Measurements from ENCODE around the gene ACTA1. TPM values are rescaled to one million over a fixed set of nuclear protein-coding genes. Genes with fewer than 3 reads are reported as not detected.

The ACTA1 gene
- total and polyA plus RNA-seq, 2 experiments from 2014 or later, result 8.8 to 13.0 TPM

DNA sequence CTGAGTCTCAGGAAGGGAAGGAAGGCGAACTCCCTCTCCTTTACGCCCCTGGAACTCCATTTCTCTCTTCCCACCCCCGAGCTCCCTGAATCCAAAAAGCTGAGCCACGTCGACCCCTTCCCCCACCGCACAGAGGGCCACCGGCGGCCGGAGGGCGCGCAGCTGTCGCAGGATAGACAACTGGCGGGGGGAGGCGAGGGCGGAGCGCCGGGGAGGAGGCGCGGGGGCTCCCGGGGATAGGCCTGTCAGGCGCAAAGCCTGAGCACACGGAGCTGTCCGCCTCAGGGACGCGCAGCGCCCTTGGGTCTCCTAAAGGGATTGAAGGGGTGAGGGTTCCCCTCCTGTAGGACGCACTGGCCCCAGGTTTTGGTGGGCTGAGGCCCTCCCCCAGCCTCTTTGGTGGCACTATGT lies 752 bp upstream of the ACTA1 start:
- Mint-ChIP-seq H3K4me3 (peak overlapping the region; percentile 82), H3K9me3 (peaks cover 4% of the 10 kb centered on the region; the same call in 1 of the 3 replicates), H3K4me1 (peaks cover 22% of the 10 kb centered on the region), H3K36me3 (ENCODE audit: low read depth) (peaks cover 6% of the 10 kb centered on the region), H3K27ac (no peak overlapping the region), H3K27me3 (ENCODE audit: insufficient read depth, low read depth, poor library complexity) (peaks cover 69% of the 10 kb centered on the region)
- no peaks in the 10 kb centered on the region for H3K36me3 ChIP-seq (ENCODE audit: insufficient read depth)
- peak overlapping the region; percentile 87 for H3K4me3 ChIP-seq
- no peaks in the 10 kb centered on the region for H3K79me2 ChIP-seq (replicated peaks; ENCODE audit: insufficient read depth)
- DNase-seq (ENCODE audit: low spot score), result peak; percentile 72
- ATAC-seq, result peak; percentile 51
- peaks cover 9% of the 10 kb centered on the region; the same call in 1 of the 2 replicates for H3F3A ChIP-seq (replicated peaks; ENCODE audit: low read depth)
- TF ChIP-seq POLR2AphosphoS5 (IDR thresholded peaks at IDR 0.05; ENCODE audit: low read depth) (no peak), EZH2 (IDR thresholded peaks at IDR 0.05; ENCODE audit: low read depth, unreplicated experiment) (peak; percentile 10)
- TF ChIP-seq, protein P1, sequence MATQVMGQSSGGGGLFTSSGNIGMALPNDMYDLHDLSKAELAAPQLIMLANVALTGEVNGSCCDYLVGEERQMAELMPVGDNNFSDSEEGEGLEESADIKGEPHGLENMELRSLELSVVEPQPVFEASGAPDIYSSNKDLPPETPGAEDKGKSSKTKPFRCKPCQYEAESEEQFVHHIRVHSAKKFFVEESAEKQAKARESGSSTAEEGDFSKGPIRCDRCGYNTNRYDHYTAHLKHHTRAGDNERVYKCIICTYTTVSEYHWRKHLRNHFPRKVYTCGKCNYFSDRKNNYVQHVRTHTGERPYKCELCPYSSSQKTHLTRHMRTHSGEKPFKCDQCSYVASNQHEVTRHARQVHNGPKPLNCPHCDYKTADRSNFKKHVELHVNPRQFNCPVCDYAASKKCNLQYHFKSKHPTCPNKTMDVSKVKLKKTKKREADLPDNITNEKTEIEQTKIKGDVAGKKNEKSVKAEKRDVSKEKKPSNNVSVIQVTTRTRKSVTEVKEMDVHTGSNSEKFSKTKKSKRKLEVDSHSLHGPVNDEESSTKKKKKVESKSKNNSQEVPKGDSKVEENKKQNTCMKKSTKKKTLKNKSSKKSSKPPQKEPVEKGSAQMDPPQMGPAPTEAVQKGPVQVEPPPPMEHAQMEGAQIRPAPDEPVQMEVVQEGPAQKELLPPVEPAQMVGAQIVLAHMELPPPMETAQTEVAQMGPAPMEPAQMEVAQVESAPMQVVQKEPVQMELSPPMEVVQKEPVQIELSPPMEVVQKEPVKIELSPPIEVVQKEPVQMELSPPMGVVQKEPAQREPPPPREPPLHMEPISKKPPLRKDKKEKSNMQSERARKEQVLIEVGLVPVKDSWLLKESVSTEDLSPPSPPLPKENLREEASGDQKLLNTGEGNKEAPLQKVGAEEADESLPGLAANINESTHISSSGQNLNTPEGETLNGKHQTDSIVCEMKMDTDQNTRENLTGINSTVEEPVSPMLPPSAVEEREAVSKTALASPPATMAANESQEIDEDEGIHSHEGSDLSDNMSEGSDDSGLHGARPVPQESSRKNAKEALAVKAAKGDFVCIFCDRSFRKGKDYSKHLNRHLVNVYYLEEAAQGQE (IDR thresholded peaks at IDR 0.05; ENCODE audit: unreplicated experiment), result peak; percentile 24
- H2AFZ ChIP-seq, result peak overlapping the region; percentile 94
- peaks cover 14% of the 10 kb centered on the region; the same call in 1 of the 2 replicates for H3K4me1 ChIP-seq (ENCODE audit: insufficient read depth)
- H3K4me2 ChIP-seq, result peak overlapping the region; percentile 96
- H3K27ac ChIP-seq (ENCODE audit: low read depth), result no peak overlapping the region
- H4K20me1 ChIP-seq (replicated peaks; ENCODE audit: insufficient read depth), result no peaks in the 10 kb centered on the region; the same call in 1 of the 2 replicates
- no peaks in the 10 kb centered on the region for H3K9me2 ChIP-seq (ENCODE audit: insufficient read depth)
- peaks cover 74% of the 10 kb centered on the region for H3K27me3 ChIP-seq (ENCODE audit: insufficient read depth)

DNA sequence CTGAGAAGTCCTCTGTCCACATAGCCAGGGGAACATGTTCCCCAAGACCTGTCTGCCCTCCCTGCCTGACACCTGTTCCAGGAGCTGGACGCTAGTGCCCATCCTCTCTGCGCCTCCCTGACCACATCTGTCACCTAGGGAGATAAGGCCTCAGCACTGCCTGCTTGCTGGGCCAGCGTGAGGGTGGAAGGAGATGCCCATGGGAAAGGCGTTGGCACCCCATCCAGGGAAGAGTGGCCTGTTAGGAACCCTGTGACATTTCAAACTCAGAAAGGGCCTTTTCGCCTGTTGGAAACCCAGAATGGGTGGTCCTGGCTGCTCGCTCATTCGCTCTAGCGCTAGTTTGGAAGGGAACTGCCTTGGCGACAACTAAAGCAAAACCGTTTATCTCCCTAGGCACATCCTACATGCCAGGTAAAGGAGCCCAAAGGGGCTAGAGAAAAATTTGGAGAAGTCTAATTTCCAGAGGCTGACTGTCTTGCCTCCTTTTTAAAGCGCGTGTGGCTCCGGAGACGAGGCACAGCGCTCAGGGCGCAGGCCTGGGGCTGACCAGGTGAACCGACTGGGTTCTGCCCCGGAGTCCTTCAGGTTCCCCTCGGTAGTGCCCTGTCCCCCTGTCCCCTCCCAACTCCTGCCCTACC lies 410 bp downstream of the ACTA1 start:
- TF ChIP-seq EZH2 (IDR thresholded peaks at IDR 0.05; ENCODE audit: low read depth, unreplicated experiment), result peak; percentile 63
- TF ChIP-seq STAT1 (IDR thresholded peaks at IDR 0.05; ENCODE audit: unreplicated experiment), result no peak
- TF ChIP-seq EZH2phosphoT487 (IDR thresholded peaks at IDR 0.05; ENCODE audit: unreplicated experiment), result peak; percentile 14
- TF ChIP-seq NANOG (IDR thresholded peaks at IDR 0.05; ENCODE audit: borderline replicate concordance), result no peak
- TF ChIP-seq, protein P2, sequence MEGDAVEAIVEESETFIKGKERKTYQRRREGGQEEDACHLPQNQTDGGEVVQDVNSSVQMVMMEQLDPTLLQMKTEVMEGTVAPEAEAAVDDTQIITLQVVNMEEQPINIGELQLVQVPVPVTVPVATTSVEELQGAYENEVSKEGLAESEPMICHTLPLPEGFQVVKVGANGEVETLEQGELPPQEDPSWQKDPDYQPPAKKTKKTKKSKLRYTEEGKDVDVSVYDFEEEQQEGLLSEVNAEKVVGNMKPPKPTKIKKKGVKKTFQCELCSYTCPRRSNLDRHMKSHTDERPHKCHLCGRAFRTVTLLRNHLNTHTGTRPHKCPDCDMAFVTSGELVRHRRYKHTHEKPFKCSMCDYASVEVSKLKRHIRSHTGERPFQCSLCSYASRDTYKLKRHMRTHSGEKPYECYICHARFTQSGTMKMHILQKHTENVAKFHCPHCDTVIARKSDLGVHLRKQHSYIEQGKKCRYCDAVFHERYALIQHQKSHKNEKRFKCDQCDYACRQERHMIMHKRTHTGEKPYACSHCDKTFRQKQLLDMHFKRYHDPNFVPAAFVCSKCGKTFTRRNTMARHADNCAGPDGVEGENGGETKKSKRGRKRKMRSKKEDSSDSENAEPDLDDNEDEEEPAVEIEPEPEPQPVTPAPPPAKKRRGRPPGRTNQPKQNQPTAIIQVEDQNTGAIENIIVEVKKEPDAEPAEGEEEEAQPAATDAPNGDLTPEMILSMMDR (conservative IDR thresholded peaks at IDR 0.05; ENCODE audit: low read depth in 2 of 2), result no peak
- TF ChIP-seq CREB1 (CRISPR knock-in tag; IDR thresholded peaks at IDR 0.05; ENCODE audit: low read depth), result no peak
- TF ChIP-seq, protein P1 (IDR thresholded peaks at IDR 0.05; ENCODE audit: unreplicated experiment), result no peak
- TF ChIP-seq, protein P3, sequence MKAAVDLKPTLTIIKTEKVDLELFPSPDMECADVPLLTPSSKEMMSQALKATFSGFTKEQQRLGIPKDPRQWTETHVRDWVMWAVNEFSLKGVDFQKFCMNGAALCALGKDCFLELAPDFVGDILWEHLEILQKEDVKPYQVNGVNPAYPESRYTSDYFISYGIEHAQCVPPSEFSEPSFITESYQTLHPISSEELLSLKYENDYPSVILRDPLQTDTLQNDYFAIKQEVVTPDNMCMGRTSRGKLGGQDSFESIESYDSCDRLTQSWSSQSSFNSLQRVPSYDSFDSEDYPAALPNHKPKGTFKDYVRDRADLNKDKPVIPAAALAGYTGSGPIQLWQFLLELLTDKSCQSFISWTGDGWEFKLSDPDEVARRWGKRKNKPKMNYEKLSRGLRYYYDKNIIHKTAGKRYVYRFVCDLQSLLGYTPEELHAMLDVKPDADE (IDR thresholded peaks at IDR 0.05), result no peak
- no peak for TF ChIP-seq JUNB (IDR thresholded peaks at IDR 0.05; ENCODE audit: unreplicated experiment)
- Histone ChIP-seq H3K9me2 (ENCODE audit: insufficient read depth) (no peaks in the 10 kb centered on the region), H3K4me1 (ENCODE audit: insufficient read depth) (peaks cover 14% of the 10 kb centered on the region; the same call in 1 of the 2 replicates), H3K27ac (ENCODE audit: low read depth) (no peak overlapping the region), H3K4me3 (peak overlapping the region; percentile 87), H4K20me1 (replicated peaks; ENCODE audit: insufficient read depth) (no peaks in the 10 kb centered on the region; the same call in 1 of the 2 replicates), H3K4me2 (peak overlapping the region; percentile 96), H3F3A (replicated peaks; ENCODE audit: low read depth) (peaks cover 9% of the 10 kb centered on the region; the same call in 1 of the 2 replicates), H2AFZ (peak overlapping the region; percentile 94), H3K27me3 (ENCODE audit: insufficient read depth) (peaks cover 81% of the 10 kb centered on the region), H3K79me2 (replicated peaks; ENCODE audit: insufficient read depth) (no peaks in the 10 kb centered on the region), H3K36me3 (ENCODE audit: insufficient read depth) (no peaks in the 10 kb centered on the region)
- Mint-ChIP-seq H3K27ac (no peak overlapping the region), H3K27me3 (ENCODE audit: insufficient read depth, low read depth, poor library complexity) (peaks cover 69% of the 10 kb centered on the region), H3K4me1 (peaks cover 22% of the 10 kb centered on the region), H3K4me3 (peak overlapping the region; percentile 82), H3K9me3 (peaks cover 4% of the 10 kb centered on the region; the same call in 1 of the 3 replicates), H3K36me3 (ENCODE audit: low read depth) (peaks cover 4% of the 10 kb centered on the region; the same call in 1 of the 3 replicates)
- DNase-seq (ENCODE audit: low spot score), result no peak
- no peak for ATAC-seq
